NB4 (cell line): ENCODE data around the gene BAZ2B.

ENCODE experiments used
- DNase-seq: peaks from one replicate; pipeline ENCODE4 v3.0.0; 2010; ENCODE audit warnings: low read depth
- H3K4me3 ChIP-seq: one replicate; pipeline ENCODE4 v1.5.1; 2011; ENCODE audit warnings: mild to moderate bottlenecking, low read depth, low read length, moderate library complexity
- CTCF ChIP-seq: IDR thresholded peaks from one replicate; pipeline ENCODE4 v1.5.1; 2012; ENCODE audit warnings: low read depth, low read length
- MAX ChIP-seq: IDR thresholded peaks from 2 replicates; pipeline ENCODE4 v1.6.1; 2011; ENCODE audit warnings: low read depth, low read length
- MYC ChIP-seq: IDR thresholded peaks from 2 replicates; pipeline ENCODE4 v1.6.1; 2011; ENCODE audit warnings: low read depth, low read length
- POLR2A ChIP-seq: IDR thresholded peaks from 2 replicates; pipeline ENCODE4 v1.6.1; 2011; ENCODE audit warnings: mild to moderate bottlenecking; ENCODE audit not compliant: insufficient read length; ENCODE audit errors: extremely low read depth

Gene BAZ2B

GRCh38 chr2:159283529-159283928, 332.8 kb downstream of the BAZ2B start:
- no peak for DNase-seq
- TF ChIP-seq CTCF (no peak), MYC (no peak), POLR2A (no peak), MAX (no peak)
- no peak overlapping the region for H3K4me3 ChIP-seq

- TF ChIP-seq MAX (no peak), MYC (no peak), POLR2A (no peak), CTCF (no peak)
- no peak overlapping the region for H3K4me3 ChIP-seq
- no peak for DNase-seq
Observed at GRCh38 chr2:159281002-159281401, 335.3 kb downstream of the BAZ2B start.

- H3K4me3 ChIP-seq = no peak overlapping the region
- DNase-seq = no peak
- TF ChIP-seq POLR2A = no peak
- no peak for TF ChIP-seq MYC
- TF ChIP-seq CTCF = no peak
- TF ChIP-seq MAX = no peak
Observed at GRCh38 chr2:159279700-159280099, 336.6 kb downstream of the BAZ2B start.

- H3K4me3 ChIP-seq = no peak overlapping the region
Observed at GRCh38 chr2:159275111-159275510, 341.2 kb downstream of the BAZ2B start.

GRCh38 chr2:159272156-159272555, 344.2 kb downstream of the BAZ2B start:
- TF ChIP-seq CTCF (no peak), MAX (no peak), MYC (no peak), POLR2A (no peak)
- no peak overlapping the region for H3K4me3 ChIP-seq
- no peak for DNase-seq

More at GRCh38 chr2:159275111-159275510, 341.2 kb downstream of the BAZ2B start:
- DNase-seq = no peak
- TF ChIP-seq MYC (no peak), MAX (no peak), CTCF (no peak), POLR2A (no peak)

- TF ChIP-seq MYC (no peak), MAX (no peak), POLR2A (no peak), CTCF (no peak)
- no peak overlapping the region for H3K4me3 ChIP-seq
Observed at GRCh38 chr2:159270744-159271379, 345.5 kb downstream of the BAZ2B start.

More at GRCh38 chr2:159270744-159271379, 345.5 kb downstream of the BAZ2B start:
- DNase-seq = no peak
